ENCODE data around the gene TBCCD1. TPM values are rescaled to one million over a fixed set of nuclear protein-coding genes. Genes with fewer than 3 reads are reported as not detected.

The TBCCD1 gene
- total and polyA plus RNA-seq, 2 of the 8 experiments (the other 6 are each of a cell fraction or from before 2014, with no cell fraction given) = 11.3 to 13.9 TPM

GRCh38 chr3:186587183-186587582 lies 20.0 kb upstream of the TBCCD1 start:
- Histone ChIP-seq H3K4me3 (ENCODE audit: extremely low read depth in 1 of 4, insufficient read depth in 2 of 4, low read depth in 3 of 4, low read length in 4 of 4) (no peak overlapping the region), H2BK20ac (ENCODE audit: low read length) (no peak overlapping the region), H3K4me2 (ENCODE audit: insufficient read depth in 1 of 2, low read depth in 2 of 2, low read length in 2 of 2) (no peak overlapping the region), H2AK5ac (ENCODE audit: low read depth, low read length) (no peak overlapping the region), H4K91ac (replicated peaks; ENCODE audit: insufficient read length, low read length) (no peak overlapping the region), H3K18ac (ENCODE audit: extremely low read depth, low read length) (no peak overlapping the region), H3K23me2 (ENCODE audit: low read depth, low read length) (no peaks in the 10 kb centered on the region; the same call in 1 of the 2 replicates), H3K27me3 (replicated peaks in 1 of 4; ENCODE audit: control insufficient read depth in 3 of 4, extremely low read depth in 1 of 4, insufficient read depth in 3 of 4, low read length in 3 of 4) (no peaks in the 10 kb centered on the region), H3K36me3 (ENCODE audit: control insufficient read depth in 2 of 4, insufficient read depth in 4 of 4, low read length in 3 of 4) (peaks cover 4 to 37% (median 26%) of the 10 kb centered on the region in 4 experiments; a peak in 7 of 8 replicates), H2AFZ (ENCODE audit: low read length) (no peak overlapping the region), H2BK5ac (ENCODE audit: low read depth, low read length) (no peak overlapping the region), H3K4me1 (replicated peaks in 1 of 4; ENCODE audit: control insufficient read depth in 3 of 4, insufficient read depth in 4 of 4, low read length in 3 of 4) (no peaks in the 10 kb centered on the region), H2BK120ac (replicated peaks; ENCODE audit: low read depth, low read length) (no peak overlapping the region), H3K23ac (ENCODE audit: insufficient read length) (no peak overlapping the region), H3K79me1 (ENCODE audit: low read depth, low read length) (no peaks in the 10 kb centered on the region), H3K56ac (replicated peaks; ENCODE audit: insufficient read length, low read depth, low read length) (no peak overlapping the region), H3K9me3 (ENCODE audit: insufficient read depth in 2 of 2, low read depth in 1 of 2, low read length in 1 of 2) (no peaks in the 10 kb centered on the region), H2BK15ac (ENCODE audit: low read length) (no peak overlapping the region), H3K79me2 (ENCODE audit: control insufficient read depth in 1 of 2, insufficient read depth in 2 of 2, low read length in 2 of 2) (no peaks in the 10 kb centered on the region), H3K9ac (replicated peaks in 1 of 4; ENCODE audit: extremely low read depth in 1 of 4, low read depth in 3 of 4, low read length in 3 of 4) (no peak overlapping the region), H4K8ac (ENCODE audit: extremely low read depth, insufficient read depth, low read length) (no peak overlapping the region), H4K20me1 (replicated peaks in 1 of 2; ENCODE audit: control insufficient read depth in 1 of 2, insufficient read depth in 2 of 2, low read length in 2 of 2) (no peaks in the 10 kb centered on the region), H2BK12ac (ENCODE audit: low read depth, low read length) (no peak overlapping the region), H4K5ac (ENCODE audit: insufficient read length, low read depth, low read length) (no peak overlapping the region), H3K27ac (ENCODE audit: low read depth, low read length) (no peak overlapping the region), H3K14ac (ENCODE audit: insufficient read length) (no peak overlapping the region), H3K4ac (replicated peaks; ENCODE audit: insufficient read length, low read depth, low read length) (no peak overlapping the region)
- POLR2A ChIA-PET (ENCODE audit: partially characterized antibody) = interaction anchor here (0.6 to 8.4 kb wide), 7 partner anchors 10 to 206 kb away, joined by 3 to 57 read pairs (median 4); partner anchors contain the start of genes CRYGS, DNAJB11 and EIF4A2
- FAIRE-seq (no peak), DNase-seq (ENCODE audit: low read depth in 1 of 2, low spot score in 2 of 2) (no peak)
- CTCF ChIA-PET (ENCODE audit: partially characterized antibody) = interaction anchor here (0.8 to 23.7 kb wide), 6 partner anchors 11 to 479 kb away, joined by 3 to 333 read pairs (median 4); partner anchors contain the start of gene AHSG
- no peak for TF ChIP-seq CHD7 (IDR thresholded peaks at IDR 0.05; ENCODE audit: insufficient replicate concordance, low read length)
